GM23338 (cell line): ENCODE measurements around the gene PROC. TPM values are rescaled to one million over a fixed set of nuclear protein-coding genes. Genes with fewer than 3 reads are reported as not detected.

ENCODE experiments used
- ATAC-seq: fragments of 200-7000 bp; cut with Tn5 transposase; 3 replicates; pipeline ENCODE4 v1.9.1; 2020
- DNase-seq: peaks from one replicate; pipeline ENCODE4 v3.0.0-alpha.2; 2015; ENCODE audit warnings: low spot score
- H2AFZ ChIP-seq: fragments of 200-600 bp; sonication (generic); 2 replicates; pipeline ENCODE4 v1.8.0; 2016; ENCODE audit warnings: antibody characterized with exemption, mild to moderate bottlenecking, moderate library complexity
- H3F3A ChIP-seq: fragments of 200-600 bp; sonication (generic); replicated peaks from 2 replicates; pipeline ENCODE4 v1.8.0; 2017; ENCODE audit warnings: antibody characterized with exemption, mixed run types, low read depth
- H3K27ac ChIP-seq: fragments of 200-600 bp; sonication (generic); 2 replicates; pipeline ENCODE4 v1.6.1; 2016; ENCODE audit warnings: low read depth
- H3K27me3 ChIP-seq: fragments of 200-600 bp; sonication (generic); 2 replicates; pipeline ENCODE4 v1.8.0; 2016; ENCODE audit warnings: mild to moderate bottlenecking, mixed run types, moderate library complexity; ENCODE audit not compliant: insufficient read depth
- H3K36me3 ChIP-seq: fragments of 200-600 bp; sonication (generic); 2 replicates; pipeline ENCODE4 v1.8.0; 2016; ENCODE audit warnings: mild to moderate bottlenecking; ENCODE audit not compliant: insufficient read depth
- H3K4me1 ChIP-seq: fragments of 200-600 bp; sonication (generic); 2 replicates; pipeline ENCODE4 v1.8.0; 2016; ENCODE audit warnings: mild to moderate bottlenecking, moderate library complexity; ENCODE audit not compliant: insufficient read depth
- H3K4me2 ChIP-seq: fragments of 200-600 bp; sonication (generic); 2 replicates; pipeline ENCODE4 v1.7.1; 2017; ENCODE audit warnings: mixed run types
- H3K4me3 ChIP-seq: fragments of 200-600 bp; sonication (generic); 2 replicates; pipeline ENCODE4 v1.6.1; 2016; ENCODE audit warnings: mixed run types
- H3K79me2 ChIP-seq: fragments of 200-600 bp; sonication (generic); replicated peaks from 2 replicates; pipeline ENCODE4 v1.8.0; 2017; ENCODE audit warnings: mild to moderate bottlenecking; ENCODE audit not compliant: insufficient read depth
- H3K9me2 ChIP-seq: fragments of 200-600 bp; sonication (generic); 2 replicates; pipeline ENCODE4 v1.8.0; 2017; ENCODE audit not compliant: insufficient read depth
- H4K20me1 ChIP-seq: fragments of 200-600 bp; sonication (generic); replicated peaks from 2 replicates; pipeline ENCODE4 v1.8.0; 2017; ENCODE audit warnings: mild to moderate bottlenecking; ENCODE audit not compliant: insufficient read depth
- H3K27ac Mint-ChIP-seq: 2 replicates; pipeline ENCODE4 v1.8.0; 2020; ENCODE audit warnings: inconsistent platforms, mild to moderate bottlenecking, moderate library complexity, mixed read lengths
- H3K27me3 Mint-ChIP-seq: 3 replicates; pipeline ENCODE4 v1.8.0; 2022; ENCODE audit warnings: low read depth, mild to moderate bottlenecking, moderate library complexity, mixed read lengths, inconsistent platforms; ENCODE audit not compliant: insufficient read depth, poor library complexity
- H3K36me3 Mint-ChIP-seq: 3 replicates; pipeline ENCODE4 v1.8.0; 2021; ENCODE audit warnings: low read depth, mild to moderate bottlenecking, inconsistent platforms, moderate library complexity, mixed read lengths
- H3K4me1 Mint-ChIP-seq: 3 replicates; pipeline ENCODE4 v1.8.0; 2020; ENCODE audit warnings: mild to moderate bottlenecking, inconsistent platforms, mixed read lengths
- H3K4me3 Mint-ChIP-seq: 3 replicates; pipeline ENCODE4 v1.8.0; 2021; ENCODE audit warnings: moderate library complexity, mild to moderate bottlenecking, inconsistent platforms, mixed read lengths
- H3K9me3 Mint-ChIP-seq: 3 replicates; pipeline ENCODE4 v1.8.0; 2020; ENCODE audit warnings: moderate library complexity, mild to moderate bottlenecking, inconsistent platforms, mixed read lengths
- CREB1 ChIP-seq: fragments of 250-450 bp; sonication (Bioruptor Pico); IDR thresholded peaks from 2 replicates; pipeline ENCODE4 v1.5.0; 2020; ENCODE audit warnings: low read depth, mild to moderate bottlenecking, moderate library complexity
- EZH2 ChIP-seq: fragments of 200-600 bp; sonication (generic); IDR thresholded peaks from one replicate; pipeline ENCODE4 v1.8.0; 2017; ENCODE audit warnings: antibody characterized with exemption, mild to moderate bottlenecking, low read depth; ENCODE audit not compliant: unreplicated experiment
- EZH2phosphoT487 ChIP-seq: fragments of 200-600 bp; sonication (generic); IDR thresholded peaks from one replicate; pipeline ENCODE4 v1.8.1; 2018; ENCODE audit warnings: antibody characterized with exemption; ENCODE audit not compliant: unreplicated experiment
- JUNB ChIP-seq: IDR thresholded peaks from one replicate; pipeline ENCODE4 v1.6.1; 2016; ENCODE audit warnings: antibody characterized with exemption; ENCODE audit not compliant: unreplicated experiment
- NANOG ChIP-seq: IDR thresholded peaks from 2 replicates; pipeline ENCODE4 v1.6.1; 2016; ENCODE audit warnings: antibody characterized with exemption, borderline replicate concordance
- POLR2AphosphoS5 ChIP-seq: IDR thresholded peaks from 2 replicates; pipeline ENCODE4 v1.6.1; 2016; ENCODE audit warnings: antibody characterized with exemption, low read depth
- STAT1 ChIP-seq: IDR thresholded peaks from one replicate; pipeline ENCODE4 v1.6.1; 2016; ENCODE audit warnings: antibody characterized with exemption; ENCODE audit not compliant: unreplicated experiment
- ZNF114 ChIP-seq: fragments of 250-450 bp; sonication (Bioruptor Pico); IDR thresholded peaks from 2 replicates; pipeline ENCODE4 v1.5.0; 2020; ENCODE audit warnings: mild to moderate bottlenecking, moderate library complexity
- ZNF331 ChIP-seq: fragments of 250-450 bp; sonication (Bioruptor Pico); IDR thresholded peaks from 2 replicates; pipeline ENCODE4 v1.5.0; 2020; ENCODE audit warnings: low read depth, mild to moderate bottlenecking, moderate library complexity
- polyA plus RNA-seq: library from polyadenylated mRNA; unstranded; fragments of >200 nt; fragmentation: Nextera tagmentation; extraction: Ambion mirVana; gene quantifications from 2 replicates; pipeline ENCODE4 v1.2.1, GENCODE V29; 2016
- total RNA-seq: library from RNA; depleted of rRNA; stranded (reverse); fragments of >200 nt; shearing (Covaris generic); gene quantifications from 2 replicates; pipeline ENCODE4 v1.2.3, GENCODE V29; 2014
- TF ChIP-seq, protein P1 (sequence below): fragments of 250-450 bp; sonication (Bioruptor Pico); IDR thresholded peaks from 2 replicates; pipeline ENCODE4 v1.5.0; 2020; ENCODE audit warnings: mild to moderate bottlenecking, moderate library complexity
- TF ChIP-seq, protein P2 (sequence below): IDR thresholded peaks from one replicate; pipeline ENCODE4 v1.6.1; 2018; ENCODE audit warnings: antibody characterized with exemption; ENCODE audit not compliant: unreplicated experiment
- TF ChIP-seq, protein P3 (sequence below), 2 experiments: fragments of 200-600 bp in 1 of 2; sonication (generic) in 1 of 2; conservative IDR thresholded peaks; 2 replicates each; pipeline versions ENCODE4 v1.5.1 to v1.6.1; 2016 to 2017; ENCODE audit warnings: antibody characterized with exemption in 2 of 2, low read depth in 2 of 2, mild to moderate bottlenecking in 2 of 2, moderate library complexity in 1 of 2
- TF ChIP-seq, protein P4 (sequence below): IDR thresholded peaks from 2 replicates; pipeline ENCODE4 v1.6.1; 2016; ENCODE audit warnings: antibody characterized with exemption

The PROC gene
- total and polyA plus RNA-seq, 2 experiments from 2014 or later = 1.7 to 2.4 TPM

DNA sequence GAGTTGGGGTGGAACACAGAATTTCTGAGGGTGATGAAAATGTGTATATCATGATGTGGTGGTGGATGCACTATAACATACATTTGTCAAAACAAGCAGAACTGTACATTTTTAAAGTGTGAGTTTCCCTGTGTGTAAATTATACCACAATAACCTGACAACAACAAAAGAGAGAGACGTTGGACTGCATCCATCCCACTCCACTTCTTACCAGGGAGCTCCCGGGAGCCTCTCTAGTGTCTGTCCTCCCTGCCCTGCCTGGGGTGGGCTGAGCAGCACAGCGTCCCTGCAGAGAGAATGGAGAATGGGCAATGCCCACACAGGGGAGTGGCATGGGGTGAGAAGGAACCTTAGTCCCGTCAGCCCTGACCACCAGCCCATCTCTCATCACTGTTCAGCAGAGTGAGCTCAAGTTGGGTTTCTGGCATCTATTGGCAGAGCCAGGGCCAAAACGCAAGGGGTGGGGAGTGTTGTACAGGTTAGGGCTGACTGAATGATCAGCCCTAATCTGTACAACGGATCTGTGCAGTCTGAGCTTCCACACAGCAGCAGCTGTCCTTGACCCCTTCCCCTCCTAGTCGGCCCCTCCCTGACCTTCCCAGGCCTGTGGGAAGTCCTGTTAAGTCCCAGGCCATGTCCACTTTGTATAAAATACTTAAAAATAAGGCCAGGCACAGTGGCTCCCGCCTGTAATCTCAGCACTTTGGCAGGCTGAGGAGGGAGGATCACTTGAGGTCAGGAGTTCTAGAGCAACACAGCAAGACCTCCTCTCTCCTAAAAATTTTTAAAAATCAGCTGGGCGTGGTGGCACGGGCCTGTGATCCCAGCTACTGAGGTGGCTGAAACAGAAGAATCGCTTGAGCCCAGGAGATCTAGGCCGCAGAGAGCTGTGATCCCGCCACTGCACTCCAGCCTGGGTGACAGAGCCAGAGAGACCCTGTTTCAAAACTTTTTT lies 3.3 kb upstream of the PROC start:
- DNase-seq (no peak), ATAC-seq (peak; percentile 6)
- H3K36me3 ChIP-seq = no peaks in the 10 kb centered on the region
- H2AFZ ChIP-seq = no peak overlapping the region; the same call in 1 of the 2 replicates
- no peaks in the 10 kb centered on the region for H3K79me2 ChIP-seq
- H3K27ac Mint-ChIP-seq = no peak overlapping the region
- peaks cover 35% of the 10 kb centered on the region for H3K27me3 ChIP-seq
- H4K20me1 ChIP-seq = no peaks in the 10 kb centered on the region; the same call in 1 of the 2 replicates
- TF ChIP-seq, protein P1, sequence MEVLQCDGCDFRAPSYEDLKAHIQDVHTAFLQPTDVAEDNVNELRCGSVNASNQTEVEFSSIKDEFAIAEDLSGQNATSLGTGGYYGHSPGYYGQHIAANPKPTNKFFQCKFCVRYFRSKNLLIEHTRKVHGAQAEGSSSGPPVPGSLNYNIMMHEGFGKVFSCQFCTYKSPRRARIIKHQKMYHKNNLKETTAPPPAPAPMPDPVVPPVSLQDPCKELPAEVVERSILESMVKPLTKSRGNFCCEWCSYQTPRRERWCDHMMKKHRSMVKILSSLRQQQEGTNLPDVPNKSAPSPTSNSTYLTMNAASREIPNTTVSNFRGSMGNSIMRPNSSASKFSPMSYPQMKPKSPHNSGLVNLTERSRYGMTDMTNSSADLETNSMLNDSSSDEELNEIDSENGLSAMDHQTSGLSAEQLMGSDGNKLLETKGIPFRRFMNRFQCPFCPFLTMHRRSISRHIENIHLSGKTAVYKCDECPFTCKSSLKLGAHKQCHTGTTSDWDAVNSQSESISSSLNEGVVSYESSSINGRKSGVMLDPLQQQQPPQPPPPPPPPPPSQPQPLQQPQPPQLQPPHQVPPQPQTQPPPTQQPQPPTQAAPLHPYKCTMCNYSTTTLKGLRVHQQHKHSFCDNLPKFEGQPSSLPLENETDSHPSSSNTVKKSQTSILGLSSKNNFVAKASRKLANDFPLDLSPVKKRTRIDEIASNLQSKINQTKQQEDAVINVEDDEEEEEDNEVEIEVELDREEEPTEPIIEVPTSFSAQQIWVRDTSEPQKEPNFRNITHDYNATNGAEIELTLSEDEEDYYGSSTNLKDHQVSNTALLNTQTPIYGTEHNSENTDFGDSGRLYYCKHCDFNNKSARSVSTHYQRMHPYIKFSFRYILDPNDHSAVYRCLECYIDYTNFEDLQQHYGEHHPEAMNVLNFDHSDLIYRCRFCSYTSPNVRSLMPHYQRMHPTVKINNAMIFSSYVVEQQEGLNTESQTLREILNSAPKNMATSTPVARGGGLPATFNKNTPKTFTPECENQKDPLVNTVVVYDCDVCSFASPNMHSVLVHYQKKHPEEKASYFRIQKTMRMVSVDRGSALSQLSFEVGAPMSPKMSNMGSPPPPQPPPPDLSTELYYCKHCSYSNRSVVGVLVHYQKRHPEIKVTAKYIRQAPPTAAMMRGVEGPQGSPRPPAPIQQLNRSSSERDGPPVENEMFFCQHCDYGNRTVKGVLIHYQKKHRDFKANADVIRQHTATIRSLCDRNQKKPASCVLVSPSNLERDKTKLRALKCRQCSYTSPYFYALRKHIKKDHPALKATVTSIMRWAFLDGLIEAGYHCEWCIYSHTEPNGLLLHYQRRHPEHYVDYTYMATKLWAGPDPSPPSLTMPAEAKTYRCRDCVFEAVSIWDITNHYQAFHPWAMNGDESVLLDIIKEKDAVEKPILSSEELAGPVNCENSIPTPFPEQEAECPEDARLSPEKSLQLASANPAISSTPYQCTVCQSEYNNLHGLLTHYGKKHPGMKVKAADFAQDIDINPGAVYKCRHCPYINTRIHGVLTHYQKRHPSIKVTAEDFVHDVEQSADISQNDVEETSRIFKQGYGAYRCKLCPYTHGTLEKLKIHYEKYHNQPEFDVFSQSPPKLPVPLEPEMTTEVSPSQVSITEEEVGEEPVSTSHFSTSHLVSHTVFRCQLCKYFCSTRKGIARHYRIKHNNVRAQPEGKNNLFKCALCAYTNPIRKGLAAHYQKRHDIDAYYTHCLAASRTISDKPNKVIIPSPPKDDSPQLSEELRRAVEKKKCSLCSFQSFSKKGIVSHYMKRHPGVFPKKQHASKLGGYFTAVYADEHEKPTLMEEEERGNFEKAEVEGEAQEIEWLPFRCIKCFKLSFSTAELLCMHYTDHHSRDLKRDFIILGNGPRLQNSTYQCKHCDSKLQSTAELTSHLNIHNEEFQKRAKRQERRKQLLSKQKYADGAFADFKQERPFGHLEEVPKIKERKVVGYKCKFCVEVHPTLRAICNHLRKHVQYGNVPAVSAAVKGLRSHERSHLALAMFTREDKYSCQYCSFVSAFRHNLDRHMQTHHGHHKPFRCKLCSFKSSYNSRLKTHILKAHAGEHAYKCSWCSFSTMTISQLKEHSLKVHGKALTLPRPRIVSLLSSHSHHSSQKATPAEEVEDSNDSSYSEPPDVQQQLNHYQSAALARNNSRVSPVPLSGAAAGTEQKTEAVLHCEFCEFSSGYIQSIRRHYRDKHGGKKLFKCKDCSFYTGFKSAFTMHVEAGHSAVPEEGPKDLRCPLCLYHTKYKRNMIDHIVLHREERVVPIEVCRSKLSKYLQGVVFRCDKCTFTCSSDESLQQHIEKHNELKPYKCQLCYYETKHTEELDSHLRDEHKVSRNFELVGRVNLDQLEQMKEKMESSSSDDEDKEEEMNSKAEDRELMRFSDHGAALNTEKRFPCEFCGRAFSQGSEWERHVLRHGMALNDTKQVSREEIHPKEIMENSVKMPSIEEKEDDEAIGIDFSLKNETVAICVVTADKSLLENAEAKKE (CRISPR knock-in tag) = no peak
- TF ChIP-seq, protein P2, sequence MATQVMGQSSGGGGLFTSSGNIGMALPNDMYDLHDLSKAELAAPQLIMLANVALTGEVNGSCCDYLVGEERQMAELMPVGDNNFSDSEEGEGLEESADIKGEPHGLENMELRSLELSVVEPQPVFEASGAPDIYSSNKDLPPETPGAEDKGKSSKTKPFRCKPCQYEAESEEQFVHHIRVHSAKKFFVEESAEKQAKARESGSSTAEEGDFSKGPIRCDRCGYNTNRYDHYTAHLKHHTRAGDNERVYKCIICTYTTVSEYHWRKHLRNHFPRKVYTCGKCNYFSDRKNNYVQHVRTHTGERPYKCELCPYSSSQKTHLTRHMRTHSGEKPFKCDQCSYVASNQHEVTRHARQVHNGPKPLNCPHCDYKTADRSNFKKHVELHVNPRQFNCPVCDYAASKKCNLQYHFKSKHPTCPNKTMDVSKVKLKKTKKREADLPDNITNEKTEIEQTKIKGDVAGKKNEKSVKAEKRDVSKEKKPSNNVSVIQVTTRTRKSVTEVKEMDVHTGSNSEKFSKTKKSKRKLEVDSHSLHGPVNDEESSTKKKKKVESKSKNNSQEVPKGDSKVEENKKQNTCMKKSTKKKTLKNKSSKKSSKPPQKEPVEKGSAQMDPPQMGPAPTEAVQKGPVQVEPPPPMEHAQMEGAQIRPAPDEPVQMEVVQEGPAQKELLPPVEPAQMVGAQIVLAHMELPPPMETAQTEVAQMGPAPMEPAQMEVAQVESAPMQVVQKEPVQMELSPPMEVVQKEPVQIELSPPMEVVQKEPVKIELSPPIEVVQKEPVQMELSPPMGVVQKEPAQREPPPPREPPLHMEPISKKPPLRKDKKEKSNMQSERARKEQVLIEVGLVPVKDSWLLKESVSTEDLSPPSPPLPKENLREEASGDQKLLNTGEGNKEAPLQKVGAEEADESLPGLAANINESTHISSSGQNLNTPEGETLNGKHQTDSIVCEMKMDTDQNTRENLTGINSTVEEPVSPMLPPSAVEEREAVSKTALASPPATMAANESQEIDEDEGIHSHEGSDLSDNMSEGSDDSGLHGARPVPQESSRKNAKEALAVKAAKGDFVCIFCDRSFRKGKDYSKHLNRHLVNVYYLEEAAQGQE = no peak
- no peak for TF ChIP-seq NANOG
- no peak for TF ChIP-seq ZNF331 (CRISPR knock-in tag)
- no peak for TF ChIP-seq EZH2
- no peak for TF ChIP-seq STAT1
- TF ChIP-seq CREB1 (CRISPR knock-in tag) = no peak
- no peak for TF ChIP-seq EZH2phosphoT487
- TF ChIP-seq, protein P3, sequence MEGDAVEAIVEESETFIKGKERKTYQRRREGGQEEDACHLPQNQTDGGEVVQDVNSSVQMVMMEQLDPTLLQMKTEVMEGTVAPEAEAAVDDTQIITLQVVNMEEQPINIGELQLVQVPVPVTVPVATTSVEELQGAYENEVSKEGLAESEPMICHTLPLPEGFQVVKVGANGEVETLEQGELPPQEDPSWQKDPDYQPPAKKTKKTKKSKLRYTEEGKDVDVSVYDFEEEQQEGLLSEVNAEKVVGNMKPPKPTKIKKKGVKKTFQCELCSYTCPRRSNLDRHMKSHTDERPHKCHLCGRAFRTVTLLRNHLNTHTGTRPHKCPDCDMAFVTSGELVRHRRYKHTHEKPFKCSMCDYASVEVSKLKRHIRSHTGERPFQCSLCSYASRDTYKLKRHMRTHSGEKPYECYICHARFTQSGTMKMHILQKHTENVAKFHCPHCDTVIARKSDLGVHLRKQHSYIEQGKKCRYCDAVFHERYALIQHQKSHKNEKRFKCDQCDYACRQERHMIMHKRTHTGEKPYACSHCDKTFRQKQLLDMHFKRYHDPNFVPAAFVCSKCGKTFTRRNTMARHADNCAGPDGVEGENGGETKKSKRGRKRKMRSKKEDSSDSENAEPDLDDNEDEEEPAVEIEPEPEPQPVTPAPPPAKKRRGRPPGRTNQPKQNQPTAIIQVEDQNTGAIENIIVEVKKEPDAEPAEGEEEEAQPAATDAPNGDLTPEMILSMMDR (conservative IDR thresholded peaks at IDR 0.05; ENCODE audit: low read depth in 2 of 2) = no peak
- no peak for TF ChIP-seq POLR2AphosphoS5
- no peak for TF ChIP-seq JUNB
- TF ChIP-seq, protein P4, sequence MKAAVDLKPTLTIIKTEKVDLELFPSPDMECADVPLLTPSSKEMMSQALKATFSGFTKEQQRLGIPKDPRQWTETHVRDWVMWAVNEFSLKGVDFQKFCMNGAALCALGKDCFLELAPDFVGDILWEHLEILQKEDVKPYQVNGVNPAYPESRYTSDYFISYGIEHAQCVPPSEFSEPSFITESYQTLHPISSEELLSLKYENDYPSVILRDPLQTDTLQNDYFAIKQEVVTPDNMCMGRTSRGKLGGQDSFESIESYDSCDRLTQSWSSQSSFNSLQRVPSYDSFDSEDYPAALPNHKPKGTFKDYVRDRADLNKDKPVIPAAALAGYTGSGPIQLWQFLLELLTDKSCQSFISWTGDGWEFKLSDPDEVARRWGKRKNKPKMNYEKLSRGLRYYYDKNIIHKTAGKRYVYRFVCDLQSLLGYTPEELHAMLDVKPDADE = no peak
- no peak for TF ChIP-seq ZNF114 (CRISPR knock-in tag)
- no peaks in the 10 kb centered on the region for H3K9me2 ChIP-seq
- H3F3A ChIP-seq = 0 out of 2 replicates have a peak, but pooled peaks cover 4% of the 10 kb centered on the region
- peaks cover 4% of the 10 kb centered on the region; the same call in 2 of the 3 replicates for H3K9me3 Mint-ChIP-seq
- no peak overlapping the region for H3K27ac ChIP-seq
- peak overlapping the region; percentile 90; the same call in 1 of the 2 replicates for H3K4me2 ChIP-seq
- peaks cover 4% of the 10 kb centered on the region; the same call in 1 of the 2 replicates for H3K4me1 ChIP-seq
- H3K4me3 Mint-ChIP-seq = no peak overlapping the region
- H3K4me3 ChIP-seq = peak overlapping the region; percentile 66
- H3K27me3 Mint-ChIP-seq = peaks cover 31% of the 10 kb centered on the region
- H3K36me3 Mint-ChIP-seq = peaks cover 7% of the 10 kb centered on the region; the same call in 1 of the 3 replicates
- H3K4me1 Mint-ChIP-seq = peaks cover 10% of the 10 kb centered on the region
